HEK293 (cell line): ENCODE measurements around the gene CEP112.

ENCODE experiments used
- CTCF ChIA-PET: fragments of 350-600 bp; formaldehyde crosslinking; extraction: SDS; loops from one replicate; lab custom pipeline; 2021; ENCODE audit warnings: antibody characterized with exemption; lab: Yijun Ruan, JAX
- POLR2A ChIA-PET: fragments of 300-600 bp; formaldehyde crosslinking; extraction: SDS; loops from one replicate; lab custom pipeline; 2020; ENCODE audit warnings: antibody characterized with exemption, inconsistent platforms; lab: Yijun Ruan, JAX
- H3K27ac ChIP-seq: fragments of 200-500 bp; sonication (Bioruptor generic); 2 replicates; pipeline ENCODE4 v1.5.1; 2014; ENCODE audit warnings: low read depth, low read length, control low read depth, inconsistent platforms; ENCODE audit errors: extremely low read depth
- H3K36me3 ChIP-seq, 2 experiments: fragments of 200-500 bp in 1 of 2; sonication (Bioruptor generic) in 1 of 2; 1 replicate in 1 of 2; 2 replicates in 1 of 2; pipeline ENCODE4 v1.5.1; 2014 to 2017; ENCODE audit warnings: inconsistent platforms in 2 of 2, low read length in 2 of 2; ENCODE audit not compliant: control insufficient read depth in 2 of 2, insufficient read depth in 1 of 2
- H3K4me1 ChIP-seq: fragments of 200-500 bp; sonication (Bioruptor generic); 2 replicates; pipeline ENCODE4 v1.5.1; 2014; ENCODE audit warnings: mild to moderate bottlenecking, low read length, inconsistent platforms; ENCODE audit not compliant: control insufficient read depth, insufficient read depth
- H3K4me3 ChIP-seq: 2 replicates; pipeline ENCODE4 v1.5.1; 2011; ENCODE audit warnings: low read depth, mild to moderate bottlenecking, control low read depth, low read length, moderate library complexity
- H3K9me3 ChIP-seq: fragments of 200-500 bp; sonication (Bioruptor generic); 2 replicates; pipeline ENCODE4 v1.5.1; 2014; ENCODE audit warnings: low read depth, low read length, inconsistent platforms; ENCODE audit not compliant: control insufficient read depth, insufficient read depth
- GFI1B ChIP-seq: fragments of 450-650 bp; formaldehyde crosslinking; IDR thresholded peaks from 2 replicates; pipeline ENCODE4 v1.5.1; 2016; ENCODE audit warnings: missing biosample characterization, missing genetic modification characterization
- YY2 ChIP-seq: fragments of 450-650 bp; formaldehyde crosslinking; IDR thresholded peaks from 2 replicates; pipeline ENCODE4 v1.5.1; 2016; ENCODE audit warnings: missing biosample characterization, missing genetic modification characterization
- ZBTB17 ChIP-seq: fragments of 450-650 bp; formaldehyde crosslinking; IDR thresholded peaks from 2 replicates; pipeline ENCODE4 v1.5.1; 2016; ENCODE audit warnings: missing biosample characterization, missing genetic modification characterization
- ZNF121 ChIP-seq: fragments of 450-650 bp; formaldehyde crosslinking; IDR thresholded peaks from 2 replicates; pipeline ENCODE4 v1.5.1; 2016; ENCODE audit warnings: missing biosample characterization, missing genetic modification characterization
- ZNF2 ChIP-seq: fragments of 450-650 bp; formaldehyde crosslinking; IDR thresholded peaks from 2 replicates; pipeline ENCODE4 v1.5.1; 2016; ENCODE audit warnings: missing biosample characterization, missing genetic modification characterization
- ZNF202 ChIP-seq: fragments of 450-650 bp; formaldehyde crosslinking; IDR thresholded peaks from 2 replicates; pipeline ENCODE4 v1.5.1; 2016; ENCODE audit warnings: missing biosample characterization, missing genetic modification characterization, borderline replicate concordance
- ZNF214 ChIP-seq: fragments of 450-650 bp; formaldehyde crosslinking; IDR thresholded peaks from 2 replicates; pipeline ENCODE4 v1.5.1; 2017; ENCODE audit warnings: missing biosample characterization, mild to moderate bottlenecking, missing genetic modification characterization, borderline replicate concordance
- ZNF335 ChIP-seq: fragments of 450-650 bp; formaldehyde crosslinking; conservative IDR thresholded peaks from 2 replicates; pipeline ENCODE4 v1.5.1; 2016; ENCODE audit warnings: missing biosample characterization, missing genetic modification characterization
- ZNF37A ChIP-seq: fragments of 450-650 bp; IDR thresholded peaks from 2 replicates; pipeline ENCODE4 v1.5.1; 2018; ENCODE audit warnings: missing biosample characterization, missing genetic modification characterization
- ZNF48 ChIP-seq: fragments of 450-650 bp; formaldehyde crosslinking; IDR thresholded peaks from 2 replicates; pipeline ENCODE4 v1.5.1; 2016; ENCODE audit warnings: missing biosample characterization, missing genetic modification characterization
- ZNF560 ChIP-seq: fragments of 450-650 bp; formaldehyde crosslinking; IDR thresholded peaks from 2 replicates; pipeline ENCODE4 v1.5.1; 2017; ENCODE audit warnings: missing biosample characterization, missing genetic modification characterization, borderline replicate concordance
- ZNF639 ChIP-seq: fragments of 450-650 bp; formaldehyde crosslinking; IDR thresholded peaks from 2 replicates; pipeline ENCODE4 v1.5.1; 2016; ENCODE audit warnings: missing biosample characterization, missing genetic modification characterization
- ZNF747 ChIP-seq: fragments of 450-650 bp; formaldehyde crosslinking; IDR thresholded peaks from 2 replicates; pipeline ENCODE4 v1.5.1; 2016; ENCODE audit warnings: missing biosample characterization, missing genetic modification characterization
- ZXDB ChIP-seq: fragments of 450-650 bp; formaldehyde crosslinking; IDR thresholded peaks from 2 replicates; pipeline ENCODE4 v1.5.1; 2016; ENCODE audit warnings: missing biosample characterization, missing genetic modification characterization
- TF ChIP-seq, protein P1 (sequence below): fragments of 450-650 bp; formaldehyde crosslinking; IDR thresholded peaks from 2 replicates; pipeline ENCODE4 v1.5.1; 2017; ENCODE audit warnings: missing biosample characterization, missing genetic modification characterization

CEP112 gene

GRCh38 chr17:65655706-65656105, 536.2 kb downstream of the CEP112 start (continued):
- no peak for TF ChIP-seq ZNF214 (tag by site-specific recombination)
- TF ChIP-seq ZNF121 = no peak
- TF ChIP-seq, all 188 proteins: peak for 0

DNA sequence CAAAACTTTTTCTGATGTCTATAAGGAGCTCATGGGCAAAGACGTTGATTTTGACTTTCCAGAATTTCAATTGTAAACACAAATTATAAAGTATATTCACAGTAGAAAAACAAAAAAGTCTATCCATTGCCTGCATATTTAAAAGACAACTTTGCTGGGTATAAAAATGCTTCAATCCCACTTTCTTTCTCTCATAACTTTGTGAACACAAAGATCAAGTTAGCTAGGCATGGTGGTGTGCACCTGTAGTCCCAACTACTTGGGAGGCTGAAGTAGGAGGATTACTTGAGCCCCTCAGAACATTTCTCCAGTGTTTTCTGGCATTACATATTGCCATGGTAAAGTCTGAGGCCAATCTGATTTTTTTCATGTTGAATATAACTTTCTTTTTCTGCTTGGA, 547.4 kb downstream of the CEP112 start:
- TF ChIP-seq ZNF202 = no peak
- no peak for TF ChIP-seq ZNF747
- TF ChIP-seq ZNF639 (tag by site-specific recombination) = no peak
- no peak for TF ChIP-seq ZNF48 (tag by site-specific recombination)
- no peak for TF ChIP-seq YY2
- ChIA-PET CTCF (no interaction called here), POLR2A (interaction anchor here (0.6 kb wide), 1 partner anchor 522 kb away, joined by 3 read pairs; no protein-coding TSS in a partner anchor)
- Histone ChIP-seq H3K27ac (no peak overlapping the region), H3K36me3 (no peaks in the 10 kb centered on the region; a peak in 1 of 3 replicates), H3K4me1 (no peaks in the 10 kb centered on the region), H3K9me3 (no peaks in the 10 kb centered on the region), H3K4me3 (no peak overlapping the region)

GRCh38 chr17:65638221-65638975, 553.5 kb downstream of the CEP112 start:
- TF ChIP-seq, protein P1, sequence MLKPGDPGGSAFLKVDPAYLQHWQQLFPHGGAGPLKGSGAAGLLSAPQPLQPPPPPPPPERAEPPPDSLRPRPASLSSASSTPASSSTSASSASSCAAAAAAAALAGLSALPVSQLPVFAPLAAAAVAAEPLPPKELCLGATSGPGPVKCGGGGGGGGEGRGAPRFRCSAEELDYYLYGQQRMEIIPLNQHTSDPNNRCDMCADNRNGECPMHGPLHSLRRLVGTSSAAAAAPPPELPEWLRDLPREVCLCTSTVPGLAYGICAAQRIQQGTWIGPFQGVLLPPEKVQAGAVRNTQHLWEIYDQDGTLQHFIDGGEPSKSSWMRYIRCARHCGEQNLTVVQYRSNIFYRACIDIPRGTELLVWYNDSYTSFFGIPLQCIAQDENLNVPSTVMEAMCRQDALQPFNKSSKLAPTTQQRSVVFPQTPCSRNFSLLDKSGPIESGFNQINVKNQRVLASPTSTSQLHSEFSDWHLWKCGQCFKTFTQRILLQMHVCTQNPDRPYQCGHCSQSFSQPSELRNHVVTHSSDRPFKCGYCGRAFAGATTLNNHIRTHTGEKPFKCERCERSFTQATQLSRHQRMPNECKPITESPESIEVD (tag by site-specific recombination) = peak; percentile 26; the same call in 1 of the 2 replicates
- TF ChIP-seq ZNF560 (no peak), ZXDB (peak; percentile 41; the same call in 1 of the 2 replicates), ZNF335 (peak; percentile 47), ZNF2 (tag by site-specific recombination) (no peak), ZNF37A (tag by site-specific recombination) (no peak), ZBTB17 (tag by site-specific recombination) (no peak), ZNF639 (tag by site-specific recombination) (no peak)
- TF ChIP-seq, all 188 proteins: peak for 3
- no peak overlapping the region for H3K4me3 ChIP-seq
- POLR2A ChIA-PET = no interaction called here
- H3K4me1 ChIP-seq = peaks cover 20% of the 10 kb centered on the region
- no peak overlapping the region for H3K27ac ChIP-seq
- CTCF ChIA-PET = no interaction called here
- no peaks in the 10 kb centered on the region for H3K36me3 ChIP-seq
- no peaks in the 10 kb centered on the region for H3K9me3 ChIP-seq

DNA sequence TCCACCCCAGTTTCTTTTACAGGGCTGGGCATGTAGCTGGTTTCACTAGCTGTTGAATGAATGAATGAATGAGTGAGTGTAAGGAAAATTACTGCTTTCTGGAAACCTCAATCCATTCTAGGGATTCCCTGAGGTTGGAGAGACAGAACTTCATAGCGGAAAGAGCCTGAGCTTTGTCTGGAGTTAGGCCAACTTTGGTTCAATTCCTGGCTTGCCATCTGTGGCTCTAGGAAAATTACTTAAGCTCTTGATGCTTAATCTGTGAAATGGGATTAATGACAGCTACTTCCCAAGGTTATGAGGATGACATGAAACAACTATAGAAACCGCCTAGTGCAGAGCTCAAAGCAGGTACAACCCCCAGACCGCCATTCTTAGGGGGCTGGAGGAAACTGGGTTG, 554.1 kb downstream of the CEP112 start:
- Histone ChIP-seq H3K4me3 (no peak overlapping the region), H3K27ac (no peak overlapping the region), H3K9me3 (no peaks in the 10 kb centered on the region), H3K36me3 (no peaks in the 10 kb centered on the region), H3K4me1 (peaks cover 20% of the 10 kb centered on the region)
- POLR2A ChIA-PET = no interaction called here
- CTCF ChIA-PET = no interaction called here
- no peak for TF ChIP-seq GFI1B (tag by site-specific recombination)
